MM.1S (cell line): Measurements from ENCODE around the gene DYNC1I2.

Experiments
- DNase-seq: peaks from one replicate; pipeline ENCODE4 v3.0.0-alpha.2; 2015
- H2AFZ ChIP-seq: fragments of 300-600 bp; sonication (generic); 2 replicates; pipeline ENCODE4 v1.6.0; 2016; ENCODE audit warnings: antibody characterized with exemption, low read length
- H3F3A ChIP-seq: fragments of 300-600 bp; sonication (generic); 2 replicates; pipeline ENCODE4 v1.6.1; 2016; ENCODE audit warnings: mild to moderate bottlenecking, antibody characterized with exemption, low read length, moderate library complexity, mixed read lengths; ENCODE audit not compliant: insufficient read depth
- H3K27ac ChIP-seq: fragments of 300-600 bp; sonication (generic); 2 replicates; pipeline ENCODE4 v1.5.1; 2016; ENCODE audit warnings: mild to moderate bottlenecking, low read length
- H3K27me3 ChIP-seq: fragments of 300-600 bp; sonication (generic); replicated peaks from 2 replicates; pipeline ENCODE4 v1.6.0; 2016; ENCODE audit warnings: low read length; ENCODE audit not compliant: insufficient read depth
- H3K36me3 ChIP-seq: fragments of 300-600 bp; sonication (generic); replicated peaks from 2 replicates; pipeline ENCODE4 v1.6.1; 2016; ENCODE audit warnings: mild to moderate bottlenecking, low read length, mixed read lengths; ENCODE audit not compliant: insufficient read depth
- H3K4me1 ChIP-seq: fragments of 300-600 bp; sonication (generic); 2 replicates; pipeline ENCODE4 v1.6.1; 2016; ENCODE audit warnings: low read length, mixed read lengths
- H3K4me2 ChIP-seq: fragments of 300-600 bp; sonication (generic); 2 replicates; pipeline ENCODE4 v1.6.0; 2016; ENCODE audit warnings: low read depth, low read length
- H3K4me3 ChIP-seq: fragments of 300-600 bp; sonication (generic); 2 replicates; pipeline ENCODE4 v1.5.1; 2016; ENCODE audit warnings: low read length, mixed read lengths
- H3K79me2 ChIP-seq: fragments of 300-600 bp; sonication (generic); 2 replicates; pipeline ENCODE4 v1.6.1; 2016; ENCODE audit warnings: mixed run types, low read length, mixed read lengths
- H3K9ac ChIP-seq: fragments of 300-600 bp; sonication (generic); 2 replicates; pipeline ENCODE4 v1.6.1; 2016; ENCODE audit warnings: low read length, mixed read lengths
- H3K9me2 ChIP-seq: fragments of 300-600 bp; sonication (generic); replicated peaks from 2 replicates; pipeline ENCODE4 v1.6.1; 2016; ENCODE audit warnings: mild to moderate bottlenecking, low read length, mixed read lengths; ENCODE audit not compliant: insufficient read depth
- H3K9me3 ChIP-seq: fragments of 300-600 bp; sonication (generic); replicated peaks from 2 replicates; pipeline ENCODE4 v1.6.1; 2016; ENCODE audit warnings: mild to moderate bottlenecking, low read length, mixed read lengths; ENCODE audit not compliant: insufficient read depth
- H4K20me1 ChIP-seq: fragments of 300-600 bp; sonication (generic); 2 replicates; pipeline ENCODE4 v1.6.1; 2016; ENCODE audit warnings: mild to moderate bottlenecking, low read length, moderate library complexity, mixed read lengths; ENCODE audit not compliant: insufficient read depth
- CTCF ChIP-seq: fragments of 300-600 bp; sonication (generic); IDR thresholded peaks from 2 replicates; pipeline ENCODE4 v1.5.1; 2016; ENCODE audit warnings: antibody characterized with exemption, low read length, mixed read lengths
- EZH2 ChIP-seq: fragments of 300-600 bp; sonication (generic); optimal IDR thresholded peaks from 2 replicates; pipeline ENCODE3; 2017; ENCODE audit warnings: low read depth, mild to moderate bottlenecking, antibody characterized with exemption, low read length, mixed read lengths
- EZH2phosphoT487 ChIP-seq: fragments of 300-600 bp; sonication (generic); IDR thresholded peaks from 2 replicates; pipeline ENCODE4 v1.6.1; 2018; ENCODE audit warnings: antibody characterized with exemption, low read length

Gene DYNC1I2

GRCh38 chr2:171655586-171655985 is 31.7 kb upstream of the DYNC1I2 start:
- Histone ChIP-seq H4K20me1 (no peaks in the 10 kb centered on the region), H3K27me3 (no peaks in the 10 kb centered on the region), H2AFZ (peak overlapping the region; percentile 66), H3K9me3 (no peaks in the 10 kb centered on the region), H3K4me3 (peak overlapping the region; percentile 6; the same call in 1 of the 2 replicates), H3K27ac (peak overlapping the region; percentile 63), H3K79me2 (no peaks in the 10 kb centered on the region), H3K9me2 (no peaks in the 10 kb centered on the region), H3K36me3 (no peaks in the 10 kb centered on the region), H3K4me2 (peak overlapping the region; percentile 45), H3K4me1 (peaks cover 10% of the 10 kb centered on the region), H3F3A (no peaks in the 10 kb centered on the region), H3K9ac (no peak overlapping the region; the same call in 1 of the 2 replicates)
- peak; percentile 13 for DNase-seq
- TF ChIP-seq EZH2 (no peak), EZH2phosphoT487 (no peak), CTCF (no peak)

GRCh38 chr2:171667041-171667440 is 20.2 kb upstream of the DYNC1I2 start:
- H3K9ac ChIP-seq = no peak overlapping the region
- no peaks in the 10 kb centered on the region for H3K9me3 ChIP-seq
- H2AFZ ChIP-seq = no peak overlapping the region
- no peaks in the 10 kb centered on the region for H3K27me3 ChIP-seq
- no peak overlapping the region for H3K4me3 ChIP-seq
- TF ChIP-seq EZH2 (no peak), EZH2phosphoT487 (no peak)
- H3K79me2 ChIP-seq = no peaks in the 10 kb centered on the region
- H3K4me2 ChIP-seq = no peak overlapping the region
- DNase-seq = no peak
- H4K20me1 ChIP-seq = no peaks in the 10 kb centered on the region
- no peaks in the 10 kb centered on the region for H3K4me1 ChIP-seq
- no peaks in the 10 kb centered on the region for H3K36me3 ChIP-seq
- no peak overlapping the region for H3K27ac ChIP-seq
- no peaks in the 10 kb centered on the region for H3K9me2 ChIP-seq
- no peaks in the 10 kb centered on the region for H3F3A ChIP-seq

DNA sequence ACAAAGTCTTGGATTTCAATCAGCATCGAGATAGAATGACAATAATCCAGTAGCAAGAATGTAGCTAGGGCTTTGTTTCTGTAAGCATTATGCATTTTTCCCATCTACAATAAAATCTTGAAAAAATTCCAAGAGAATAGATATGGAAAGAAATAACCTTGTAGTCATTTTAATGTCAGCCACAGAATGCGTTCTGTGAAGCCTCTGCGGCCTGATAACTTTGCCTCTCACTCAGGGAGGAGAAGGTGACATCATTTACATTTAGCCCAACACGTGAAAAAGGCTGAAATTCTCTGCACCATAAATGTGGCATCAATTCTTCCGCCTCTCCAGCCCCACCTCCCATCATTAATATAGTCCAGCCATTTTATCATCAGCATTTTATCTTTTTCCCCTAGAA is 19.1 kb upstream of the DYNC1I2 start:
- no peak overlapping the region for H3K27ac ChIP-seq
- H3K9me3 ChIP-seq = no peaks in the 10 kb centered on the region
- no peaks in the 10 kb centered on the region for H3K4me1 ChIP-seq
- no peaks in the 10 kb centered on the region for H3K27me3 ChIP-seq
- no peak overlapping the region for H2AFZ ChIP-seq
- H4K20me1 ChIP-seq = no peaks in the 10 kb centered on the region
- no peaks in the 10 kb centered on the region for H3F3A ChIP-seq
- H3K9me2 ChIP-seq = no peaks in the 10 kb centered on the region
- no peaks in the 10 kb centered on the region for H3K79me2 ChIP-seq
- H3K9ac ChIP-seq = no peak overlapping the region
- no peaks in the 10 kb centered on the region for H3K36me3 ChIP-seq
- no peak for DNase-seq
- no peak overlapping the region for H3K4me2 ChIP-seq
- H3K4me3 ChIP-seq = no peak overlapping the region
- TF ChIP-seq CTCF (no peak), EZH2 (no peak), EZH2phosphoT487 (no peak)

- no peak overlapping the region for H3K4me2 ChIP-seq
- no peaks in the 10 kb centered on the region for H3K9me2 ChIP-seq
- H3K27me3 ChIP-seq = no peaks in the 10 kb centered on the region
- no peak overlapping the region for H2AFZ ChIP-seq
- no peak for DNase-seq
- no peaks in the 10 kb centered on the region for H3K36me3 ChIP-seq
- no peak overlapping the region for H3K4me3 ChIP-seq
- no peaks in the 10 kb centered on the region for H3K4me1 ChIP-seq
- no peaks in the 10 kb centered on the region for H3F3A ChIP-seq
- H4K20me1 ChIP-seq = no peaks in the 10 kb centered on the region
- H3K9ac ChIP-seq = no peak overlapping the region
- no peak overlapping the region for H3K27ac ChIP-seq
- TF ChIP-seq EZH2 = no peak
- TF ChIP-seq EZH2phosphoT487 = no peak
- H3K79me2 ChIP-seq = no peaks in the 10 kb centered on the region
- no peaks in the 10 kb centered on the region for H3K9me3 ChIP-seq
Measured at GRCh38 chr2:171669121-171669520, 18.1 kb upstream of the DYNC1I2 start.
